K562 (cell line): ENCODE data around the gene ZDHHC5. TPM values are rescaled to one million over a fixed set of nuclear protein-coding genes. Genes with fewer than 3 reads are reported as not detected.

Experiments used
- ATAC-seq: fragments of 200-7000 bp; cut with Tn5 transposase; 3 replicates; pipeline ENCODE4 v1.9.1; 2020; ENCODE audit warnings: moderate library complexity
- BruUV-seq: library from RNA; stranded (reverse); fragments of 400-500 nt; replicated peaks from 2 replicates; lab custom pipeline; 2021; lab: Mats Ljungman, UMichigan
- CTCF ChIA-PET: fragments of 300-600 bp; formaldehyde crosslinking; extraction: SDS; loops from one replicate; lab custom pipeline; 2021; ENCODE audit warnings: low intra/inter-chr PET ratio; lab: Yijun Ruan, JAX
- POLR2A ChIA-PET: fragments of 300-600, 350-650 bp; sonication (Branson Sonifier 250); formaldehyde crosslinking; extraction: SDS; loops from one replicate; lab custom pipeline; 2021; ENCODE audit warnings: antibody characterized with exemption, inconsistent platforms; lab: Yijun Ruan, JAX
- DNase-seq, 4 experiments: peaks; one replicate each; pipeline versions ENCODE4 v3.0.0 to v3.0.0-alpha.2; 2011 to 2018; ENCODE audit warnings: low spot score in 3 of 4, mixed read lengths in 3 of 4; ENCODE audit errors: extremely low read depth in 1 of 4
- FAIRE-seq: peaks from 2 replicates; lab custom pipeline; 2011; peaks lifted over from hg19 to GRCh38; lab: Jason Lieb, UNC
- H2AFZ ChIP-seq: 2 replicates; pipeline ENCODE4 v1.6.0; 2011; ENCODE audit warnings: low read depth, low read length, control low read depth, inconsistent platforms
- H3K27ac ChIP-seq: fragments of 200-600 bp; 3 replicates; pipeline ENCODE4 v1.8.0; 2011; ENCODE audit warnings: low read depth, mild to moderate bottlenecking, control low read depth, inconsistent platforms, low read length, moderate library complexity, mixed read lengths; ENCODE audit errors: extremely low read depth
- H3K27me3 ChIP-seq, 2 experiments: fragments of 300-600 bp in 1 of 2; 2 replicates in 1 of 2; 3 replicates in 1 of 2; pipeline versions ENCODE4 v1.6.0 to v1.8.0; 2011; ENCODE audit warnings: inconsistent platforms in 2 of 2, low read length in 2 of 2, mild to moderate bottlenecking in 1 of 2, mixed read lengths in 1 of 2, moderate library complexity in 1 of 2; ENCODE audit not compliant: control insufficient read depth in 2 of 2, insufficient read depth in 2 of 2
- H3K36me3 ChIP-seq: fragments of 300-600 bp; 3 replicates; pipeline ENCODE4 v1.8.0; 2011; ENCODE audit warnings: mild to moderate bottlenecking, low read length, inconsistent platforms; ENCODE audit not compliant: control insufficient read depth, insufficient read depth
- H3K4me1 ChIP-seq, 2 experiments: fragments of 200-600 bp in 1 of 2; replicated peaks in 1 of 2; 2 replicates in 1 of 2; 3 replicates in 1 of 2; pipeline versions ENCODE4 v1.5.1 to v1.8.0; 2011; ENCODE audit warnings: inconsistent platforms in 2 of 2, low read length in 2 of 2, mild to moderate bottlenecking in 1 of 2, mixed read lengths in 1 of 2, moderate library complexity in 1 of 2; ENCODE audit not compliant: control insufficient read depth in 2 of 2, insufficient read depth in 2 of 2
- H3K4me2 ChIP-seq: 2 replicates; pipeline ENCODE4 v1.6.1; 2011; ENCODE audit warnings: low read length, control low read depth, inconsistent platforms, mixed read lengths; ENCODE audit not compliant: insufficient read depth
- H3K4me3 ChIP-seq: fragments of 200-600 bp; sonication (generic), shearing (Covaris generic); 2 replicates; pipeline ENCODE4 v1.5.1; 2016; ENCODE audit warnings: control low read depth, inconsistent platforms
- H3K79me2 ChIP-seq: fragments of 200-600 bp; 3 replicates; pipeline ENCODE4 v1.8.0; 2011; ENCODE audit warnings: low read length, inconsistent platforms; ENCODE audit not compliant: control insufficient read depth, insufficient read depth
- H3K9ac ChIP-seq, 2 experiments: 2 replicates each; pipeline versions ENCODE4 v1.6.0 to v1.6.1; 2011; ENCODE audit warnings: low read depth in 2 of 2, low read length in 2 of 2, control low read depth in 1 of 2, inconsistent platforms in 1 of 2, mild to moderate bottlenecking in 1 of 2, mixed read lengths in 1 of 2; ENCODE audit not compliant: insufficient read depth in 1 of 2
- H3K9me1 ChIP-seq: one replicate; pipeline ENCODE4 v1.6.0; 2011; ENCODE audit warnings: inconsistent platforms, mild to moderate bottlenecking, low read length, moderate library complexity; ENCODE audit not compliant: control insufficient read depth, insufficient read depth
- H3K9me3 ChIP-seq: replicated peaks from 2 replicates; pipeline ENCODE4 v1.5.1; 2011; ENCODE audit warnings: low read depth, low read length, inconsistent platforms; ENCODE audit not compliant: control insufficient read depth, insufficient read depth
- H4K20me1 ChIP-seq: replicated peaks from 2 replicates; pipeline ENCODE4 v1.6.1; 2011; ENCODE audit warnings: low read length, inconsistent platforms, mixed read lengths; ENCODE audit not compliant: control insufficient read depth, insufficient read depth
- MEF2D ChIP-seq: conservative IDR thresholded peaks from 2 replicates; pipeline ENCODE4 v1.6.1; 2016; ENCODE audit warnings: low read depth, missing genetic modification characterization, missing compliant biosample characterization
- NR3C1 ChIP-seq: sonication (generic); formaldehyde crosslinking; IDR thresholded peaks from 2 replicates; pipeline ENCODE4 v1.8.1; 2022; ENCODE audit warnings: missing genetic modification reagents
- SIN3A ChIP-seq, 2 experiments: fragments of 150-350 bp in 1 of 2; IDR thresholded peaks; 2 replicates each; pipeline ENCODE4 v1.6.1; 2011 to 2016; ENCODE audit warnings: borderline replicate concordance in 2 of 2, low read depth in 2 of 2, low read length in 2 of 2, mild to moderate bottlenecking in 2 of 2, moderate library complexity in 2 of 2; ENCODE audit not compliant: control insufficient read depth in 1 of 2
- ZNF512 ChIP-seq: IDR thresholded peaks from 2 replicates; pipeline ENCODE4 v1.6.1; 2016; ENCODE audit warnings: missing genetic modification characterization, missing compliant biosample characterization
- WGBS: fragments of 100-300 bp; shearing (Covaris generic); methylation state at CpG from one replicate; pipeline ENCODE4 v1.1.6; 2016; ENCODE audit warnings: low coverage, mixed read lengths; ENCODE audit not compliant: insufficient coverage; ENCODE audit errors: missing lambda C conversion rate; 5-methylcytosine and 5-hydroxymethylcytosine counted together
- in situ Hi-C: fragments of 300-500 bp; cut with MboI; formaldehyde crosslinking; loops from 4 replicates; pipeline ENCODE4 v1.15.0; 2018; ENCODE audit warnings: inconsistent platforms, mixed read lengths
- intact Hi-C: fragments of 100-400 bp; cut with micrococcal nuclease; formaldehyde crosslinking; loops from 2 replicates; pipeline ENCODE4 v1.14.2; 2022
- polyA plus RNA-seq, 8 experiments: library from polyadenylated mRNA; depleted of rRNA in 4 of 8; stranded (reverse) in 5 of 8; unstranded in 3 of 8; fragments of >200 nt; fragmentation: Nextera tagmentation in 2 of 8; fragmentation: Illumina TruSeq in 1 of 8; extraction: Ambion mirVana in 2 of 8; extraction: Trizol in 1 of 8; gene quantifications; 2 replicates each; pipeline versions ENCODE4 v1.2.1 to v1.2.3, GENCODE V29; 2011 to 2014; ENCODE audit warnings: inconsistent platforms in 1 of 8, missing spikeins in 1 of 8
- total RNA-seq, 7 experiments: library from RNA; depleted of rRNA in 6 of 7; stranded (reverse); fragments of >200 nt in 6 of 7; fragmentation: Illumina TruSeq in 2 of 7; extraction: Trizol in 2 of 7; gene quantifications; 2 replicates each; pipeline versions ENCODE4 v1.2.1 to v1.2.3, GENCODE V29; 2011 to 2021; ENCODE audit warnings: low replicate concordance in 1 of 7
- TF ChIP-seq, protein P1 (sequence below): fragments of 250-450 bp; sonication (Bioruptor Pico); IDR thresholded peaks from 2 replicates; pipeline ENCODE4 v1.8.0; 2021; ENCODE audit warnings: borderline replicate concordance, mild to moderate bottlenecking, moderate library complexity; ENCODE audit not compliant: poor library complexity, severe bottlenecking

The ZDHHC5 gene
- total and polyA plus RNA-seq, 9 of the 15 experiments (the other 6 are each of a cell fraction or from before 2014, with no cell fraction given) = 3.8 to 64.2 (median 35.9) TPM

DNA sequence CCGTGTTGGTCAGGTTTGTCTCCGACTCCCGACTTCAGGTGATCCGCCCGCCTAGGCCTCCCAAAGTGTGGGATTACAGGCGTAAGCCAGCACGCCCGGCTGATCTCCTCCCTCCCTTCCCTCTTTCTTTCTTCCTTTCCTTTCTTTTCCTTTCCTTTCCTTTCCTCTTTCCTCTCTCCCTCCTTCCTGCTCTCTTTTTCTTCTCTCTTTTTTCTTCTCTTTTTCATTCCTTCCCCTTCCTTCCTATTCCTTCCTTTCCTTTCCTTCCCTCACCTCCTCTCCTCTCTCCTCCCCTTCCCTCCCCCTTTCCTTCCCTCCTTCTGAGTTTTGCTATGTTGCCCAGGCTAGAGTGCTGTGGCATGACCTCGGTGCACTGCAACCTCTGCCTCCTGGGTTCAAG is 3.9 kb upstream of the ZDHHC5 start:
- Histone ChIP-seq H3K9me3 (no peaks in the 10 kb centered on the region), H3K4me2 (no peak overlapping the region), H3K9ac (no peak overlapping the region), H3K79me2 (peaks cover 19% of the 10 kb centered on the region), H2AFZ (no peak overlapping the region), H3K27ac (no peak overlapping the region), H3K27me3 (no peaks in the 10 kb centered on the region), H3K4me3 (no peak overlapping the region), H3K9me1 (no peaks in the 10 kb centered on the region), H3K4me1 (peaks cover 5 to 6% of the 10 kb centered on the region in 2 experiments; a peak in 4 of 5 replicates), H3K36me3 (peaks cover 34% of the 10 kb centered on the region; the same call in 2 of the 3 replicates), H4K20me1 (no peaks in the 10 kb centered on the region)
- intact Hi-C loops (loop anchor here (10.0 kb wide), 1 partner anchor 401 kb away; no protein-coding TSS in a partner anchor), in situ Hi-C loops (loop anchor here (10.0 to 25.0 kb wide), 2 partner anchors 141 to 848 kb away; partner anchors contain the start of gene OR5B21)
- no peak for FAIRE-seq
- TF ChIP-seq ZNF512 (tag) (peak; percentile 73), NR3C1 (CRISPR knock-in tag) (no peak), SIN3A (IDR thresholded peaks at IDR 0.05; ENCODE audit: borderline replicate concordance in 2 of 2, control insufficient read depth in 1 of 2, low read depth in 2 of 2, low read length in 2 of 2) (no peak), MEF2D (tag) (no peak)
- TF ChIP-seq, protein P1, sequence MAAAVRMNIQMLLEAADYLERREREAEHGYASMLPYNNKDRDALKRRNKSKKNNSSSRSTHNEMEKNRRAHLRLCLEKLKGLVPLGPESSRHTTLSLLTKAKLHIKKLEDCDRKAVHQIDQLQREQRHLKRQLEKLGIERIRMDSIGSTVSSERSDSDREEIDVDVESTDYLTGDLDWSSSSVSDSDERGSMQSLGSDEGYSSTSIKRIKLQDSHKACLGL (CRISPR knock-in tag) = no peak
- no TSS peak for BruUV-seq
- DNase-seq = no peak
- ATAC-seq = no peak
- CTCF ChIA-PET = no interaction called here
- 64% methylated on average over 5 of the region's 9 CpGs for WGBS
- POLR2A ChIA-PET = no interaction called here
